K562 (cell line): Measurements from ENCODE around the gene RDH5. TPM values are rescaled to one million over a fixed set of nuclear protein-coding genes. Genes with fewer than 3 reads are reported as not detected.

Experiments
- ATAC-seq: fragments of 200-7000 bp; cut with Tn5 transposase; 3 replicates; pipeline ENCODE4 v1.9.1; 2020; ENCODE audit warnings: moderate library complexity
- BruUV-seq: library from RNA; stranded (reverse); fragments of 400-500 nt; replicated peaks from 2 replicates; lab custom pipeline; 2021; lab: Mats Ljungman, UMichigan
- CTCF ChIA-PET: fragments of 300-600 bp; formaldehyde crosslinking; extraction: SDS; loops from one replicate; lab custom pipeline; 2021; ENCODE audit warnings: low intra/inter-chr PET ratio; lab: Yijun Ruan, JAX
- POLR2A ChIA-PET: fragments of 300-600, 350-650 bp; sonication (Branson Sonifier 250); formaldehyde crosslinking; extraction: SDS; loops from one replicate; lab custom pipeline; 2021; ENCODE audit warnings: antibody characterized with exemption, inconsistent platforms; lab: Yijun Ruan, JAX
- DNase-seq, 4 experiments: peaks; one replicate each; pipeline versions ENCODE4 v3.0.0 to v3.0.0-alpha.2; 2011 to 2018; ENCODE audit warnings: low spot score in 3 of 4, mixed read lengths in 3 of 4; ENCODE audit errors: extremely low read depth in 1 of 4
- FAIRE-seq: peaks from 2 replicates; lab custom pipeline; 2011; peaks lifted over from hg19 to GRCh38; lab: Jason Lieb, UNC
- H2AFZ ChIP-seq: 2 replicates; pipeline ENCODE4 v1.6.0; 2011; ENCODE audit warnings: low read depth, low read length, control low read depth, inconsistent platforms
- H3K27ac ChIP-seq: fragments of 200-600 bp; 3 replicates; pipeline ENCODE4 v1.8.0; 2011; ENCODE audit warnings: low read depth, mild to moderate bottlenecking, control low read depth, inconsistent platforms, low read length, moderate library complexity, mixed read lengths; ENCODE audit errors: extremely low read depth
- H3K27me3 ChIP-seq, 2 experiments: fragments of 300-600 bp in 1 of 2; 2 replicates in 1 of 2; 3 replicates in 1 of 2; pipeline versions ENCODE4 v1.6.0 to v1.8.0; 2011; ENCODE audit warnings: inconsistent platforms in 2 of 2, low read length in 2 of 2, mild to moderate bottlenecking in 1 of 2, mixed read lengths in 1 of 2, moderate library complexity in 1 of 2; ENCODE audit not compliant: control insufficient read depth in 2 of 2, insufficient read depth in 2 of 2
- H3K36me3 ChIP-seq: fragments of 300-600 bp; 3 replicates; pipeline ENCODE4 v1.8.0; 2011; ENCODE audit warnings: mild to moderate bottlenecking, low read length, inconsistent platforms; ENCODE audit not compliant: control insufficient read depth, insufficient read depth
- H3K4me1 ChIP-seq, 2 experiments: fragments of 200-600 bp in 1 of 2; replicated peaks in 1 of 2; 2 replicates in 1 of 2; 3 replicates in 1 of 2; pipeline versions ENCODE4 v1.5.1 to v1.8.0; 2011; ENCODE audit warnings: inconsistent platforms in 2 of 2, low read length in 2 of 2, mild to moderate bottlenecking in 1 of 2, mixed read lengths in 1 of 2, moderate library complexity in 1 of 2; ENCODE audit not compliant: control insufficient read depth in 2 of 2, insufficient read depth in 2 of 2
- H3K4me2 ChIP-seq: 2 replicates; pipeline ENCODE4 v1.6.1; 2011; ENCODE audit warnings: low read length, control low read depth, inconsistent platforms, mixed read lengths; ENCODE audit not compliant: insufficient read depth
- H3K4me3 ChIP-seq: fragments of 200-600 bp; sonication (generic), shearing (Covaris generic); 2 replicates; pipeline ENCODE4 v1.5.1; 2016; ENCODE audit warnings: control low read depth, inconsistent platforms
- H3K79me2 ChIP-seq: fragments of 200-600 bp; 3 replicates; pipeline ENCODE4 v1.8.0; 2011; ENCODE audit warnings: low read length, inconsistent platforms; ENCODE audit not compliant: control insufficient read depth, insufficient read depth
- H3K9ac ChIP-seq, 2 experiments: 2 replicates each; pipeline versions ENCODE4 v1.6.0 to v1.6.1; 2011; ENCODE audit warnings: low read depth in 2 of 2, low read length in 2 of 2, control low read depth in 1 of 2, inconsistent platforms in 1 of 2, mild to moderate bottlenecking in 1 of 2, mixed read lengths in 1 of 2; ENCODE audit not compliant: insufficient read depth in 1 of 2
- H3K9me1 ChIP-seq: one replicate; pipeline ENCODE4 v1.6.0; 2011; ENCODE audit warnings: inconsistent platforms, mild to moderate bottlenecking, low read length, moderate library complexity; ENCODE audit not compliant: control insufficient read depth, insufficient read depth
- H3K9me3 ChIP-seq: replicated peaks from 2 replicates; pipeline ENCODE4 v1.5.1; 2011; ENCODE audit warnings: low read depth, low read length, inconsistent platforms; ENCODE audit not compliant: control insufficient read depth, insufficient read depth
- H4K20me1 ChIP-seq: replicated peaks from 2 replicates; pipeline ENCODE4 v1.6.1; 2011; ENCODE audit warnings: low read length, inconsistent platforms, mixed read lengths; ENCODE audit not compliant: control insufficient read depth, insufficient read depth
- ERF ChIP-seq: fragments of 450-650 bp; formaldehyde crosslinking; IDR thresholded peaks from 2 replicates; pipeline ENCODE4 v1.4.0; 2020; ENCODE audit warnings: mild to moderate bottlenecking, mixed read lengths
- HINFP ChIP-seq: fragments of 450-650 bp; conservative IDR thresholded peaks from 2 replicates; pipeline ENCODE4 v1.6.1; 2016; ENCODE audit warnings: missing genetic modification characterization, low read depth, mild to moderate bottlenecking, control low read depth, missing compliant biosample characterization
- HNRNPL ChIP-seq: fragments of 200-400 bp; formaldehyde crosslinking; IDR thresholded peaks from 2 replicates; pipeline ENCODE4 v1.6.1; 2017; ENCODE audit warnings: low read depth, mild to moderate bottlenecking, low read length
- KAT7 ChIP-seq: sonication (generic); formaldehyde crosslinking; IDR thresholded peaks from 2 replicates; pipeline ENCODE4 v1.8.0; 2022; ENCODE audit warnings: missing genetic modification reagents, mild to moderate bottlenecking, borderline replicate concordance
- KLF6 ChIP-seq: fragments of 250-450 bp; sonication (Bioruptor Pico); IDR thresholded peaks from 2 replicates; pipeline ENCODE4 v1.4.0; 2020; ENCODE audit warnings: mild to moderate bottlenecking, moderate library complexity, borderline replicate concordance
- TARDBP ChIP-seq: fragments of 450-650 bp; IDR thresholded peaks from 2 replicates; pipeline ENCODE4 v1.6.1; 2016
- ZNF12 ChIP-seq: sonication (generic); formaldehyde crosslinking; IDR thresholded peaks from 2 replicates; pipeline ENCODE4 v1.4.0; 2020; ENCODE audit warnings: mild to moderate bottlenecking, missing genetic modification reagents
- ZNF224 ChIP-seq: sonication (generic); formaldehyde crosslinking; IDR thresholded peaks from 2 replicates; pipeline ENCODE4 v1.8.0; 2022; ENCODE audit warnings: mild to moderate bottlenecking, missing genetic modification reagents
- WGBS: fragments of 100-300 bp; shearing (Covaris generic); methylation state at CpG from one replicate; pipeline ENCODE4 v1.1.6; 2016; ENCODE audit warnings: low coverage, mixed read lengths; ENCODE audit not compliant: insufficient coverage; ENCODE audit errors: missing lambda C conversion rate; 5-methylcytosine and 5-hydroxymethylcytosine counted together
- in situ Hi-C: fragments of 300-500 bp; cut with MboI; formaldehyde crosslinking; loops from 4 replicates; pipeline ENCODE4 v1.15.0; 2018; ENCODE audit warnings: inconsistent platforms, mixed read lengths
- intact Hi-C: fragments of 100-400 bp; cut with micrococcal nuclease; formaldehyde crosslinking; loops from 2 replicates; pipeline ENCODE4 v1.14.2; 2022
- polyA plus RNA-seq, 8 experiments: library from polyadenylated mRNA; depleted of rRNA in 4 of 8; stranded (reverse) in 5 of 8; unstranded in 3 of 8; fragments of >200 nt; fragmentation: Nextera tagmentation in 2 of 8; fragmentation: Illumina TruSeq in 1 of 8; extraction: Ambion mirVana in 2 of 8; extraction: Trizol in 1 of 8; gene quantifications; 2 replicates each; pipeline versions ENCODE4 v1.2.1 to v1.2.3, GENCODE V29; 2011 to 2014; ENCODE audit warnings: inconsistent platforms in 1 of 8, missing spikeins in 1 of 8
- total RNA-seq, 7 experiments: library from RNA; depleted of rRNA in 6 of 7; stranded (reverse); fragments of >200 nt in 6 of 7; fragmentation: Illumina TruSeq in 2 of 7; extraction: Trizol in 2 of 7; gene quantifications; 2 replicates each; pipeline versions ENCODE4 v1.2.1 to v1.2.3, GENCODE V29; 2011 to 2021; ENCODE audit warnings: low replicate concordance in 1 of 7

The RDH5 gene
- total and polyA plus RNA-seq, 9 of the 15 experiments (the other 6 are each of a cell fraction or from before 2014, with no cell fraction given): 0.28 to 2.0 (median 1.1) TPM; not detected in 1

- no peak overlapping the region for H3K9ac ChIP-seq
- H3K27ac ChIP-seq: no peak overlapping the region
- CTCF ChIA-PET: no interaction called here
- H3K9me1 ChIP-seq: no peaks in the 10 kb centered on the region
- H4K20me1 ChIP-seq: no peaks in the 10 kb centered on the region; the same call in 1 of the 2 replicates
- H3K9me3 ChIP-seq: no peaks in the 10 kb centered on the region
- H3K79me2 ChIP-seq: no peaks in the 10 kb centered on the region
- no peak overlapping the region for H3K4me3 ChIP-seq
- no peak for DNase-seq
- intact Hi-C loops: no loop called here
- TF ChIP-seq HINFP (no peak), HNRNPL (no peak), KAT7 (CRISPR knock-in tag) (no peak), ERF (CRISPR knock-in tag) (no peak), ZNF224 (no peak), TARDBP (no peak), KLF6 (no peak), ZNF12 (CRISPR knock-in tag) (no peak)
- TF ChIP-seq, all 486 proteins: peak for 0
- peaks cover 22 to 58% of the 10 kb centered on the region in 2 experiments; a peak in 4 of 5 replicates for H3K27me3 ChIP-seq
- H3K4me1 ChIP-seq: peaks cover 0 to 15% of the 10 kb centered on the region in 2 experiments; a peak in 1 of 5 replicates
- H3K4me2 ChIP-seq: no peak overlapping the region
- 8% methylated on average over 7 of the region's 7 CpGs for WGBS
- ATAC-seq (no peak), FAIRE-seq (no peak)
- no peak overlapping the region for H2AFZ ChIP-seq
- POLR2A ChIA-PET: no interaction called here
- no TSS peak for BruUV-seq
- in situ Hi-C loops: no loop called here
- no peaks in the 10 kb centered on the region for H3K36me3 ChIP-seq
These were observed 24.8 kb upstream of the RDH5 start for GRCh38 chr12:55695349-55695748.
